Measurements from ENCODE around the gene WIPF1. TPM values are rescaled to one million over a fixed set of nuclear protein-coding genes. Genes with fewer than 3 reads are reported as not detected.

Gene WIPF1
- total RNA-seq, 4 donors from 2014 or later, result 2.2 to 17.5 (median 6.0) TPM

DNA sequence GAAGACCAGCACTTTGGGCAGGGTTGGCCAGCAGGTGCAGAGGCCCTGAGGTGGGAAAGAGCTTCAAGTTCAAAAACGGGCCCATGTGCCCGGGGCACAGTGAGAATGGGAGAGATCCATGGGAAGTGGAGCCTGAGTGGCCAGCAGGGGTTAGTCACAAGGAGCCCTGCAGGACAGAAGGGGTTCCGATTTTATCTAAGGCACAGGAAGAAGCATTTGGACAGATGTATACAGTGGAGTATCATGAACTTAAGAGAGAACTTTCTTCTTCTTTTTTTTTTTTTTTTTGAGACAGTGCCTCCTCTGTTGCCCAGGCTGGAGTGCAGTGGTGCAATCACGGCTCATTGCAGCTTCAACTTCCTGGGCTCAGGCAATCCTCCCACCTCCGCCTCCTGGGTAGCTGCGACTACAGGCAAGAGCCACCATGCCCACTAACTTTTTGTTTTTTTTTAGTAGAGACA, 24.0 kb downstream of the WIPF1 start:
- H3K4me3 ChIP-seq, result no peak overlapping the region
- peak overlapping the region in 3 of 4 donors; percentile 60 to 77 (median 62) for H3K27ac ChIP-seq
- H3K4me1 ChIP-seq, result peaks cover 0 to 50% (median 12%) of the 10 kb centered on the region in 3 donors
- no peaks in the 10 kb centered on the region for H3K27me3 ChIP-seq
- intact Hi-C loops (cut with DNase I), result no loop called here
- H3K9me3 ChIP-seq, result no peaks in the 10 kb centered on the region
- peaks cover 8 to 23% (median 14%) of the 10 kb centered on the region in 3 donors for H3K36me3 ChIP-seq
- no peak for TF ChIP-seq POLR2A (IDR thresholded peaks at IDR 0.05)
- TF ChIP-seq, protein P1, sequence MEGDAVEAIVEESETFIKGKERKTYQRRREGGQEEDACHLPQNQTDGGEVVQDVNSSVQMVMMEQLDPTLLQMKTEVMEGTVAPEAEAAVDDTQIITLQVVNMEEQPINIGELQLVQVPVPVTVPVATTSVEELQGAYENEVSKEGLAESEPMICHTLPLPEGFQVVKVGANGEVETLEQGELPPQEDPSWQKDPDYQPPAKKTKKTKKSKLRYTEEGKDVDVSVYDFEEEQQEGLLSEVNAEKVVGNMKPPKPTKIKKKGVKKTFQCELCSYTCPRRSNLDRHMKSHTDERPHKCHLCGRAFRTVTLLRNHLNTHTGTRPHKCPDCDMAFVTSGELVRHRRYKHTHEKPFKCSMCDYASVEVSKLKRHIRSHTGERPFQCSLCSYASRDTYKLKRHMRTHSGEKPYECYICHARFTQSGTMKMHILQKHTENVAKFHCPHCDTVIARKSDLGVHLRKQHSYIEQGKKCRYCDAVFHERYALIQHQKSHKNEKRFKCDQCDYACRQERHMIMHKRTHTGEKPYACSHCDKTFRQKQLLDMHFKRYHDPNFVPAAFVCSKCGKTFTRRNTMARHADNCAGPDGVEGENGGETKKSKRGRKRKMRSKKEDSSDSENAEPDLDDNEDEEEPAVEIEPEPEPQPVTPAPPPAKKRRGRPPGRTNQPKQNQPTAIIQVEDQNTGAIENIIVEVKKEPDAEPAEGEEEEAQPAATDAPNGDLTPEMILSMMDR (IDR thresholded peaks at IDR 0.05), result peak in 2 of 6 experiments; percentile 6 to 30
- WGBS, 2 donors, result 36 to 45% methylated on average over 6 of the region's 6 CpGs
- DNase-seq, result no peak

DNA sequence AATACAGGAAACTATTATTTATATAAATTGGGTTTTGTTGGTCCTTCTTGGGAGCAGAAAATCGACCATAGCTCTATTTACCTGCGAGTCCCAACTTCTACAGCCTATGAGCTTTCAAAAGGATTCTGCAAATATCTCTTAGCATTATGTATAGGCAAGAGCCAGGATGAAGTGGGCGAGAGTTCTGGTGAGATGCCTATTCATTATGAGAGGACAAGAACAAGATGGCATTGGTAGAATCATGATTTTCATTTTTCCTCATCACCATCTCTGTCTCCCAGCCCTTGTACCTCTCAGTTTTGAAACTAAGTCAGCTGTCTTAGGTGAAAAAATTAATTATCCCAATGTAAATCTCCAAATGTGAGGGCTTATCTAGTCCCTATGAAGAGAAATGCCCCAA, 25.0 kb downstream of the WIPF1 start:
- peaks cover 8 to 34% (median 19%) of the 10 kb centered on the region in 3 donors for H3K36me3 ChIP-seq
- TF ChIP-seq, protein P1 (IDR thresholded peaks at IDR 0.05), result no peak
- no peak for TF ChIP-seq POLR2A (IDR thresholded peaks at IDR 0.05)
- no peak for DNase-seq
- H3K4me1 ChIP-seq, result peaks cover 0 to 50% (median 12%) of the 10 kb centered on the region in 3 donors
- WGBS, 2 donors, result 69 to 77% methylated on average over 3 of the region's 3 CpGs
- peak overlapping the region in 1 of 4 donors; percentile 60 for H3K27ac ChIP-seq
- no peak overlapping the region for H3K4me3 ChIP-seq
- intact Hi-C loops (cut with DNase I), result no loop called here
- no peaks in the 10 kb centered on the region for H3K27me3 ChIP-seq
- H3K9me3 ChIP-seq, result no peaks in the 10 kb centered on the region

DNA sequence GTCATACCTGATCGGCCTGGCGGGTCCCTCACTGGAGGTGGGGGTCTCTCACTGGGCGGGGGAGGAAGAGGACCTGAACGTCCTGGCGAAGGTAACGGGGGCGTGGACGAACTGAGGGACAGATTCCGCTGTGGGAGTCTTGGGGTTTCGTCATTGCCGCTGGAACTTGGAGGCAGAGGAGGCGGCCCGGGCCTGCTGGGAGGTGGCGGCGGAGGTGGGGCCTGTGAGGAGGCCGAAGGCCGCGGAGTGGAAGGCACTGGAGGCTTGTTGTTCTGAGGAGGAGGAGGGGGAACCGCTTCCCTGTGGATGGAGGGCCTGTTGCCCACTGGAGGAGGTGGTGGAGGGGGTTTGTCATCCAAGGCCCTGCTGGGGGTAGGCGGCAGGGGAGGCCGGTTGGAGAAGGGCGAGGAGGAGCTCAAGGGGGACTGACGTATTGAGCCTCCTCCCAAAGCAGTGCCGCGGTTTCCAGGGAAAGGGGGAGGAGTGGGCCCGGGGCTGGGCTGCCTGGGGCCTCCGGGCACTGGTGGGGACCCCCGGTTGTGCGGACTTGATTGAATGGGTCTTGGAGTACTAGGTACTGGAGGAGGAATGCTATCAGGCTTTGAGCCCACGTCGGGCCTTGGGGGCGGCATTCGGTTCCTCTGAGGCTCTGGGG, 25.8 kb downstream of the WIPF1 start:
- TF ChIP-seq, protein P1 (IDR thresholded peaks at IDR 0.05), result no peak
- TF ChIP-seq POLR2A (IDR thresholded peaks at IDR 0.05), result no peak
- Histone ChIP-seq H3K36me3 (peaks cover 8 to 41% (median 20%) of the 10 kb centered on the region in 3 donors), H3K4me3 (no peak overlapping the region), H3K9me3 (no peaks in the 10 kb centered on the region), H3K27ac (no peak overlapping the region), H3K27me3 (no peaks in the 10 kb centered on the region), H3K4me1 (peaks cover 0 to 50% (median 12%) of the 10 kb centered on the region in 3 donors)
- 94 to 96% methylated on average over 23 to 26 of the region's 33 CpGs for WGBS, 2 donors
- no peak for DNase-seq
- intact Hi-C loops (cut with DNase I), result no loop called here

DNA sequence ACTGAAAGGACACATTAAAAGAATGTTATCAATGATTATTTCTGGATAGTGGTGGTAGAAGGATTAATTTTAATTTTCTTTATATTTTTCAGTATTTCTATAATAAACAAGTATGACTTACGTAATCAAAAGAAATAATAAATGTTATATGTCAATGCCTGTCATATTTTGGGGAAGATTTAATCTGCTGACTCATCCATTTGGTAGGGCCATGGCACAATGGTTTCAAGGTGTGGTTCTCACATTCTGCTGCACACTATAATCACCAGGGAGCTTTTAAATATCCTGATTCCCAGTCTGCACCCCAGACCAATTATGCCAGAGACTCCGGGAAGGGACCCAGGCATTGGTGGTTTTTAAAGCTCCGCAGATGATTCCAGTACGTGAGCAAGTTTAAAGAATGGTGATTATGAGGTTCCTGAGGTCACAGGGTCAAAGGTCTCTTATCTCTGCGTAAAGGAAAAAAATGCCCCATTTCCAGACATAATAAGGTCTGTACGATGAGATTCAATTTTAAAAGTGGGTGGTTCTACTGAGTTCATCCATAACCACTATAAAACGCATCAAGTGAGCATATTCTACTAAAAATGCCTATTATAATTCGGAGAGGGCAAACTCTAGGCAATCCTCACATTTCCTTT, 27.2 kb downstream of the WIPF1 start:
- intact Hi-C loops (cut with DNase I), result no loop called here
- Histone ChIP-seq H3K36me3 (peaks cover 8 to 55% (median 20%) of the 10 kb centered on the region in 3 donors), H3K27me3 (no peaks in the 10 kb centered on the region), H3K4me1 (peaks cover 0 to 47% (median 12%) of the 10 kb centered on the region in 3 donors), H3K27ac (peak overlapping the region in 2 of 4 donors; percentile 18 to 26), H3K4me3 (no peak overlapping the region), H3K9me3 (no peaks in the 10 kb centered on the region)
- 69 to 85% methylated on average over 7 to 8 of the region's 8 CpGs for WGBS, 2 donors
- TF ChIP-seq, protein P1 (IDR thresholded peaks at IDR 0.05), result no peak
- TF ChIP-seq POLR2A (IDR thresholded peaks at IDR 0.05), result no peak
- DNase-seq, result no peak

DNA sequence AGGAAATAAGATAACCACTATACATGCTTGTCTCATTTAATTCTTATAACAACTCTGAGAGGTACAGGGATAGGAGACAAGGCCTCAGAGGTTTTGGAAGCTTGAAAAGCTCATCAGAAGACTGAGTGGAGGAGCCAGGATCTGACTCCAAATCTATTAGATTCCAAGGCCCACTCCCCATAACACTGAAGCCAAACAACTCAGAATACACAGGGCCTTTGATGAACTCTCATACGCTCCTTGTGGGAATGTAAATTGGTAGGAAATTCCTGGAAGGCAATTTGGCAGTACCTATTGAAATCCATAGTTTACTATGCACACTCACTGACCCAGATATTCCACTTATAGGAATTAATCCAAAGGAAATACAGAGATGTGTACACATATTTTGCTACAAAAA, 27.9 kb downstream of the WIPF1 start:
- H3K4me3 ChIP-seq, result no peak overlapping the region
- intact Hi-C loops (cut with DNase I), result no loop called here
- TF ChIP-seq, protein P1 (IDR thresholded peaks at IDR 0.05), result no peak
- TF ChIP-seq POLR2A (IDR thresholded peaks at IDR 0.05), result no peak
- no peaks in the 10 kb centered on the region for H3K9me3 ChIP-seq
- no peak overlapping the region for H3K27ac ChIP-seq
- H3K36me3 ChIP-seq, result peaks cover 8 to 61% (median 20%) of the 10 kb centered on the region in 3 donors
- DNase-seq, result no peak
- WGBS, 2 donors, result 31 to 61% methylated on average over 1 of the region's 1 CpG
- H3K4me1 ChIP-seq, result peaks cover 0 to 40% (median 12%) of the 10 kb centered on the region in 3 donors
- H3K27me3 ChIP-seq, result no peaks in the 10 kb centered on the region

Data from esophagus squamous epithelium (tissue), 5 donors.